Spleen (tissue), 11 donors: ENCODE results near the gene POLE3. TPM values are rescaled to one million over a fixed set of nuclear protein-coding genes. Genes with fewer than 3 reads are reported as not detected.
A peak's percentile ranks its signal among the peaks of the same experiment; 100 is the strongest.

ENCODE experiments used
- DNase-seq: peaks from one replicate; pipeline ENCODE4 v3.0.0-alpha.2; 2020
- H3K27ac ChIP-seq, 8 donors: fragments of 200-600 bp; sonication (generic) in 7 of 8; 1 replicate in 4 of 8; 2 replicates in 4 of 8; pipeline versions ENCODE4 v1.5.0 to v1.8.0; 2016 to 2021; ENCODE audit warnings: inconsistent platforms in 4 of 8, mild to moderate bottlenecking in 4 of 8, moderate library complexity in 1 of 8
- H3K27me3 ChIP-seq, 7 donors: fragments of 200-600 bp; sonication (generic) in 6 of 7; replicated peaks in 1 of 7; 1 replicate in 4 of 7; 2 replicates in 3 of 7; pipeline versions ENCODE4 v1.5.0 to v1.8.0; 2016 to 2021; ENCODE audit warnings: inconsistent platforms in 3 of 7, mild to moderate bottlenecking in 1 of 7
- H3K36me3 ChIP-seq, 6 donors: fragments of 200-600 bp; sonication (generic) in 5 of 6; 1 replicate in 4 of 6; 2 replicates in 2 of 6; pipeline versions ENCODE4 v1.5.0 to v1.8.0; 2016 to 2021; ENCODE audit warnings: inconsistent platforms in 2 of 6
- H3K4me1 ChIP-seq, 6 donors: fragments of 200-600 bp; sonication (generic) in 5 of 6; 1 replicate in 3 of 6; 2 replicates in 3 of 6; pipeline versions ENCODE4 v1.5.0 to v1.8.0; 2016 to 2021; ENCODE audit warnings: inconsistent platforms in 3 of 6
- H3K4me3 ChIP-seq, 8 donors: fragments of 200-600 bp; sonication (generic) in 7 of 8; 1 replicate in 4 of 8; 2 replicates in 4 of 8; pipeline versions ENCODE4 v1.5.0 to v1.8.0; 2016 to 2021; ENCODE audit warnings: inconsistent platforms in 4 of 8, mild to moderate bottlenecking in 4 of 8, moderate library complexity in 2 of 8
- H3K9me3 ChIP-seq, 8 donors: fragments of 200-600 bp; sonication (generic) in 7 of 8; 1 replicate in 4 of 8; 2 replicates in 4 of 8; pipeline versions ENCODE4 v1.5.0 to v1.8.0; 2016 to 2021; ENCODE audit warnings: inconsistent platforms in 4 of 8
- CTCF ChIP-seq, 11 experiments: fragments of 200-600 bp in 7 of 11; fragments of 450-650 bp in 4 of 11; sonication (generic) in 4 of 11; IDR thresholded peaks in 8 of 11; conservative IDR thresholded peaks in 3 of 11; 1 replicate in 7 of 11; 2 replicates in 4 of 11; pipeline versions ENCODE4 v1.4.0 to v1.8.0; 2016 to 2021; ENCODE audit warnings: antibody characterized with exemption in 11 of 11, inconsistent platforms in 4 of 11, mild to moderate bottlenecking in 1 of 11
- POLR2A ChIP-seq, 3 donors: fragments of 450-650 bp; IDR thresholded peaks; one replicate each; pipeline ENCODE4 v1.5.1; 2017; ENCODE audit warnings: antibody characterized with exemption in 3 of 3, mild to moderate bottlenecking in 1 of 3
- POLR2AphosphoS5 ChIP-seq, 3 donors: sonication (generic); formaldehyde crosslinking; IDR thresholded peaks; one replicate each; pipeline ENCODE4 v1.5.1; 2017; ENCODE audit warnings: antibody characterized with exemption in 3 of 3
- WGBS, 5 donors: extraction: QIAGEN DNeasy Blood & Tissue Kit in 3 of 5; methylation state at CpG; one replicate each; pipeline versions ENCODE4 v1.1.5 to v1.1.7; 2013 to 2018; 5-methylcytosine and 5-hydroxymethylcytosine counted together
- intact Hi-C: fragments of 100-400 bp; cut with DNase I; formaldehyde crosslinking; loops from one replicate; pipeline ENCODE4 v1.15.0; 2023; ENCODE audit warnings: low total_unique reads
- polyA plus RNA-seq, 3 donors: library from polyadenylated mRNA; stranded (reverse); fragments of 200-250 nt; gene quantifications; one replicate each; pipeline ENCODE4 v1.2.1, GENCODE V29; 2013
- total RNA-seq, 7 donors: library from RNA; depleted of rRNA in 3 of 7; stranded (reverse); fragments of >200 nt in 3 of 7; fragmentation: NEBNext Ultra II Directional in 4 of 7; extraction: Animal tissue kit (Norgen Biotek cat#: 25700) in 4 of 7; gene quantifications; one replicate each; pipeline versions ENCODE4 v1.1.0 to v1.2.1, GENCODE V29; 2016 to 2021
- donor health status: healthy with polysubstance abuse.
- donor health status: DM: no; HTN: no; CAD: no; lungs with moderate emphysema.
- donor health status: DM: no; HTN: no; CAD: no.
- donor health status: Bipolar disorder and iron deficiency.
- donor health status: healthy.
- donor health status: DM: no; HTN: no; CAD: no.
- donor health status: DM: yes; HTN: yes; CAD: no.

Gene POLE3
- total and polyA plus RNA-seq, 10 donors: 29.3 to 53.0 (median 37.0) TPM

GRCh38 chr9:113403646-113404045 lies 6.8 kb downstream of the POLE3 start:
- Histone ChIP-seq H3K4me1 (peaks cover 1 to 84% (median 43%) of the 10 kb centered on the region in 6 donors), H3K9me3 (no peaks in the 10 kb centered on the region), H3K36me3 (peaks cover 0 to 19% (median 14%) of the 10 kb centered on the region in 6 donors), H3K27ac (peak overlapping the region in 7 of 8 donors; percentile 16 to 68 (median 49)), H3K27me3 (no peaks in the 10 kb centered on the region), H3K4me3 (no peak overlapping the region)
- DNase-seq: no peak
- no peak for TF ChIP-seq POLR2AphosphoS5 (IDR thresholded peaks at IDR 0.05)
- TF ChIP-seq POLR2A (IDR thresholded peaks at IDR 0.05): no peak
- no peak for TF ChIP-seq CTCF (IDR thresholded peaks at IDR 0.05 in 8 of 11, conservative IDR thresholded peaks at IDR 0.05 in 3 of 11)
- intact Hi-C loops: no loop called here
- WGBS, 5 donors: 40 to 76% (median 66%) methylated on average over 2 of the region's 2 CpGs

- TF ChIP-seq POLR2AphosphoS5 (IDR thresholded peaks at IDR 0.05): peak; percentile 86 to 91 (median 89)
- TF ChIP-seq CTCF (IDR thresholded peaks at IDR 0.05 in 8 of 11, conservative IDR thresholded peaks at IDR 0.05 in 3 of 11): peak; percentile 97 to 100 (median 100)
- TF ChIP-seq POLR2A (IDR thresholded peaks at IDR 0.05): no peak
- intact Hi-C loops: no loop called here
- peak; percentile 100 for DNase-seq
- peaks cover 0 to 65% (median 21%) of the 10 kb centered on the region in 6 donors for H3K4me1 ChIP-seq
- H3K4me3 ChIP-seq: peak within 1 kb of the TSS; percentile 82 to 97 (median 87)
- H3K27ac ChIP-seq: peak within 1 kb of the TSS; percentile 72 to 87 (median 78)
- WGBS, 5 donors: 3 to 4% (median 3%) methylated on average over 27 to 50 of the region's 50 CpGs
- H3K9me3 ChIP-seq: no peaks in the 10 kb centered on the region
- H3K36me3 ChIP-seq: peaks cover 0 to 12% (median 0%) of the 10 kb centered on the region in 6 donors
- no peaks in the 10 kb centered on the region for H3K27me3 ChIP-seq
Observed at GRCh38 chr9:113401027-113401792, 9.3 kb downstream of the POLE3 start, which contains the start of gene ALAD. Gene ALAD (minus strand): TSS chr9:113401284. CDS start chr9:113393559, 7,725 bp downstream.

GRCh38 chr9:113399646-113400200 lies 10.8 kb downstream of the POLE3 start:
- Histone ChIP-seq H3K36me3 (peaks cover 0 to 27% (median 0%) of the 10 kb centered on the region in 6 donors), H3K4me1 (peaks cover 0 to 63% (median 21%) of the 10 kb centered on the region in 6 donors), H3K27me3 (no peaks in the 10 kb centered on the region), H3K27ac (no peak overlapping the region), H3K9me3 (no peaks in the 10 kb centered on the region), H3K4me3 (peak overlapping the region in 5 of 8 donors; percentile 82 to 97 (median 87))
- 90 to 100% (median 96%) methylated on average over 2 to 3 of the region's 3 CpGs for WGBS, 5 donors
- no peak for DNase-seq
- intact Hi-C loops: no loop called here
- TF ChIP-seq POLR2A (IDR thresholded peaks at IDR 0.05) (no peak), POLR2AphosphoS5 (IDR thresholded peaks at IDR 0.05) (no peak), CTCF (IDR thresholded peaks at IDR 0.05 in 8 of 11, conservative IDR thresholded peaks at IDR 0.05 in 3 of 11) (no peak)

GRCh38 chr9:113398796-113399195 lies 11.7 kb downstream of the POLE3 start:
- DNase-seq: no peak
- Histone ChIP-seq H3K27me3 (no peaks in the 10 kb centered on the region), H3K27ac (no peak overlapping the region), H3K9me3 (no peaks in the 10 kb centered on the region), H3K4me3 (no peak overlapping the region), H3K4me1 (peaks cover 0 to 54% (median 21%) of the 10 kb centered on the region in 6 donors), H3K36me3 (peaks cover 0 to 35% (median 0%) of the 10 kb centered on the region in 6 donors)
- intact Hi-C loops: no loop called here
- 84 to 96% (median 88%) methylated on average over 5 of the region's 5 CpGs for WGBS, 5 donors
- TF ChIP-seq POLR2AphosphoS5 (IDR thresholded peaks at IDR 0.05): no peak
- no peak for TF ChIP-seq POLR2A (IDR thresholded peaks at IDR 0.05)
- no peak for TF ChIP-seq CTCF (IDR thresholded peaks at IDR 0.05 in 8 of 11, conservative IDR thresholded peaks at IDR 0.05 in 3 of 11)
